Activated CD8-positive, alpha-beta memory T cell treated with anti-CD3 and anti-CD28 coated beads for 4 hours (primary cell): ENCODE measurements around the gene PCDH15.

Source experiments
- DNase-seq, 2 donors: peaks; one replicate each; pipeline ENCODE4 v3.0.0-alpha.2; 2020; ENCODE audit warnings: low read depth in 2 of 2

Gene PCDH15

GRCh38 chr10:54708021-54708420, 93.0 kb downstream of the PCDH15 start:
- DNase-seq: no peak

DNA sequence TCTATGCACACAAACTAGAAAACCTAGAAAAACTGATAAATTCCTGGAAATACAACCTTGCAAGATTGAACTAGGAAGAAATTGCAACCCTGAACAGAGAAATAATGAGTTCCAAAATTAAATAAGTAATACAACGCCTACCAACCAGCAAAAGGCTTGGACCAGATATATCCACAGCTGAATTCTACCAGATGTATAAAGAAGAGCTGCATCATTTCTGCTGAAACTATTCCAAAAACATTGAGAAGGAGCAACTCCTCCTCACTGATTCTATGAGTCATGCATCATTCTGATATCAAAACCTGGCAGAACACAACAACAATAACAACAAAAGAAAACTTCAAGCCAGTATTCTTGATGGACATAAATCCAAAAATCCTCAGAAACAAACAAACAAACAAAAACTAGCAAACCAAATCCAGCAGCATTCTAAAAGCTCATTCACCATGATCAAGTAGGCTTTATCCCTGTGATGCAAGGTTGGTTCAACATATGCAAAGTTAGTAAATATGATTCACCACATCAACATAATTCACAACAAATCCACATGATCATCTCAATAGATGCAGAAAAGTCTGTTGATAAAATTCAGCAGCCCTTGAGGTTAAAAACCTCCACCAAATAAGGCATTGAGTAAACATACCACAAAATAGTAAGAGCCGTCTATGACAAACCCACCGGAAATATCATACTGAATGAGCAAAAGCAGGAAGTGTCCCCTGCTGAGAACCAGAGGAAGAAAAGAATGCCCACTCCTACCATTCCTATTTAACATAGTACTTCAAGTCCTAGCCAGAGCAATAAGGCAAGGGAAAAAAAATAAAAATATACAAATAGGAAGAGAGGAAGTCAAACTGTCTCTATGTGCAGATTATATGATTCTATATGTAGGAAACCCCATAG, 98.2 kb downstream of the PCDH15 start:
- DNase-seq: no peak

GRCh38 chr10:54691331-54691730, 109.7 kb downstream of the PCDH15 start:
- no peak for DNase-seq

DNA sequence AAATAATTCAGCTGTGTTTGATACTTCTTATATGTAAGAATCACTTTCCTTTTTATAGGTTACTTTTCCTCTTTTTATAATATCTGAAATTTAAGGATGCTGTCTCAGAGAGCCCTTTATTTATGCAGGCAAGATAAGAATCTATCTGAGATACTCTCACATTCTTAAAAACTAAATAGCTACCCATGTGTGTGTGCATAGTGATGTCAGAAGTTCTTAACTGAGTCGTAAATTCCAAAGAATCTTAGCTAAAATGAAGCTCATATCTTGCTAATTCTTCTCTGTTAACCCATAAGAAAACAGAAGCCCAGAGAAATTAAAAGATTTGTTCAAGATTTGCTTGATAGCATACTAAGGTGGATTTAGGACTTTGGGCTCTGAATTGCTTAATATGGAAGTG, 118.5 kb downstream of the PCDH15 start:
- no peak for DNase-seq

GRCh38 chr10:54681136-54681535, 119.9 kb downstream of the PCDH15 start:
- DNase-seq: no peak

- DNase-seq: no peak
Observed at GRCh38 chr10:54667136-54667535, 133.9 kb downstream of the PCDH15 start.

DNA sequence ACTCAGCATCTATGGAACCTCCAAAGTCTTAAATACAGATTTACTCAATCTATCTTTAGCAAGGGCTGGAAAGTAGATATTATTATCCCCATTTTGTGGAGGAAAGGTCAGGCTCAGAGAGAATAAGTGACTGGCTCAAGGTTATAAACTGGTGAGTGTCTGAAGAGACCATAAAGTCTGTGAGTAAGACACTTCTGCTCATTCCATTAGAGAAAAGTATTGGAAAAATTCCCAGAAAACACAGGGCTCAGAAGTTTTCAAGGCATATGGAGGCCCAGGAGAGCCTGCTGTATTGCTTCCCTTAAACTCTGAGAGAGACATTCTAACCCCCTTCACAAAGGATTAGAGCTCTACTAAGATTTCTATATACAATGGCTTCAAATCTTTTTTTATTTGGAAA, 134.8 kb downstream of the PCDH15 start:
- DNase-seq: no peak

DNA sequence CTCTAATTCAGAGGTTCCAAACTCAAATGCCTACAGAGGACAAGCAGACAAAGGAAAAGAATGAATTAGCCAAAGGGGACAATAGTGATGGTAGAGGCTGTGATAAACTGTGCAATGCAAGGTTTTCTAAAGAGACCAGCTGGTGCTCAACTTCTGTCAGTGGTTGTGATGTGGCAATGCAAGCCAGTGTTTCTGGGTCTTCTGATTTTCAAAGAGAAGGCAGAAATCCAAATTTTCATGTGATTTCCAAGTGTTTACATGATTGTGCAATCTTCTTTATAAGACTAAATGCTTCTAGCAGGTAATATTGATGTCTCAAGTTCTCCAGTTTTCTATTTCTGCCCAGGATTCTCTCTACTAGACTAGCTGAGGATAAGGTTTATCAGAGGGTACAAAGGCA, 135.9 kb downstream of the PCDH15 start:
- no peak for DNase-seq

- no peak for DNase-seq
Observed at GRCh38 chr10:54660397-54660796, 140.6 kb downstream of the PCDH15 start.

GRCh38 chr10:54656643-54657042, 144.4 kb downstream of the PCDH15 start:
- DNase-seq: no peak

DNA sequence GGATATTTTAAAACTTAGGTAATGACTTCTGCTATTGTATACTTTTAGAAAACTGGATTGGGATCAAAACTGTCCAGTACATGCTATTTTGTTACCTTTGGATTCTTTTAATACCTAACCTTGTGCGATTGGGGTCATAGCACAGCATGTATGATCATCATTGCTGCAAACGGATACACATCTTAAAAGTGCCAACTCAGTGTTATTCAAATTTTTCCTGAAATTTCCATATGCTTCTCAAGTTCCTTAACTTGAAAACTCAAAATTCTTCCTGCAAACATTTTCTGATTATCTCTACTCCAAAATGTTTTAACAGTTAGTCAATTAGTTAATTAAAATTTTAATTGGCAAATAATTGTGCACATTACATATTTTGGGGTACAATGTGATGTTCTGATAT, 147.5 kb downstream of the PCDH15 start:
- DNase-seq: no peak

GRCh38 chr10:54650547-54650946, 150.5 kb downstream of the PCDH15 start:
- DNase-seq: no peak

- no peak for DNase-seq
Observed at GRCh38 chr10:54622017-54622416, 179.0 kb downstream of the PCDH15 start.

GRCh38 chr10:54620352-54620751, 180.7 kb downstream of the PCDH15 start:
- DNase-seq: no peak

- no peak for DNase-seq
Observed at GRCh38 chr10:54614072-54614471, 187.0 kb downstream of the PCDH15 start.

GRCh38 chr10:54613162-54613561, 187.9 kb downstream of the PCDH15 start:
- DNase-seq: no peak

DNA sequence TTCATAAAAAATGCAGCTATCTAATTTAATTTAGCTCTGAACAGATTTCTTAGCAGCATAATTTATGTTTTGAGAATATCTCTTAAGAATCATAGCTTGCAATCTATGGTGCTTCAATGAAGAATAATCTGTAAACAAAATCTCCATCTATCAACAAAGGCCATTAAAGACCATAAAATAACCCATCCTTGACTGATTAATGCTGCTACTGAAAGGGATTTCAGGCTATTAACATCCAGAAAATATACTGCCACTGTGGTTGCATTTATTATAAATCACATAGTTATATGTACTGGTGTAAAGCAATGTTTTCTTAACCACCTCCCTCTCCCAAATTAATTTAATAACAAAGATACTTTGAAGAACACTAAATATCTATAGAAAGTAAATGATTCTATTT, 191.6 kb downstream of the PCDH15 start:
- no peak for DNase-seq

DNA sequence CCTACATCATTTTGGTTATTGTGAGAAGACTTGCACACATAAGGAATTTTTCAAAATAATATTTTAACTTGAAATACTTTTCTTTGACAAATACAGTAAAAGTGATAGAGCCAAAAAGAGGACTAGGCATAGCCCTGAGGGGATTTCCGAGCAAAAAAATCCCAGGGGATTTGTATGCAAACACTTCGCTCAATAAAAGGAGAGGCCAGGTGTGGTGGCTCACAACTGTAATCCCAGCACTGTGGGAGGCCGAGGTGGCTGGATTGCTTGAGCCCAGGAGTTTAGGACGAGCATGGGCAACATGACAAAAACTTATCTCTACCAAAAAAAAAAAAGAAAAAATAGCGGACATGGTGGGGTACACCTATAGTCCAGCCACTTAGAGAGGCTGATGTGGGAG, 193.0 kb downstream of the PCDH15 start:
- DNase-seq: no peak

DNA sequence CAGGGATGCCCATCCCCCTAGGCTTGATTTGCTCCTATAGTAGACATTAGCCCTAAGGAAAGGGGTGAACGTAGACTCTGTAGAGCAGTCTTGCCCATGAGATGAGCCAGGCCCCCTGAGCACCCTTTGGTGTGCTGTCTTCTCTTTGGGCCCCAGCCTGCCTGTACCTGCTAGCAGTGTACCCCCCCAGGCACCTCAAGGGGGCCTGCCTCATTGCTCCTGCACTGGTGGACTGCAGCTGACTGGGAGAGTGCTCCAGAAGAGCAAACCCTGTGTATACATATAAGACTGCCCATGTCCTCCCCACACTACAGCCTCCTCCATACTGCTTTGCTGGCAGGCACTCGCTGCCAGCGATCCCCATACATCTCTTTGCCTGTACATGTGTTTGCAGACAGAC, 206.7 kb downstream of the PCDH15 start:
- DNase-seq: no peak

GRCh38 chr10:54587971-54588370, 213.1 kb downstream of the PCDH15 start:
- no peak for DNase-seq

DNA sequence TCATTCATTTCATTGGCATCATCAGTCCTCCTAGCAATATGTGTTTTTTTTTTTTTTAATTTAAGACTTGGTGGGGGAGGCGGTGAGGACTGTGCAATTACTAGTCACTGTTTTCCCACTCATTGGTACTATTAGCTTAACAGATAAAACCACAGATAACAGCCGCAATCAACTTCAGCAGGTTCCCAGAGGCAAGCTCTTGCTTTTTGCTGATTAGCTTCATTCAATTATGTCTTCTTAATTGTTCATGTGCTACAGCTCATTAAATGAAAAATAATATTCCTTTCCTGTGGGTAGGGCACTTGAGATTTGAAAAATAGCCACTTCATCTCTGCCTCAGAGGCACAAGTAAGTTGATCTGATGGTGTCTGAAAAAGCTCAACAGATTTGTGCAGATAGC, 215.5 kb downstream of the PCDH15 start:
- DNase-seq: no peak

- DNase-seq: no peak
Observed at GRCh38 chr10:54577682-54578081, 223.3 kb downstream of the PCDH15 start.

GRCh38 chr10:54576541-54576940, 224.5 kb downstream of the PCDH15 start:
- no peak for DNase-seq

GRCh38 chr10:54559498-54559897, 241.5 kb downstream of the PCDH15 start:
- DNase-seq: no peak
